Endothelial cell of umbilical vein (primary cell): ENCODE data around the gene CCL13.

Experiments
- EZH2 ChIP-seq: IDR thresholded peaks from 2 replicates; pipeline ENCODE4 v1.6.1; 2012; ENCODE audit warnings: borderline replicate concordance, low read depth, mild to moderate bottlenecking, moderate library complexity, low read length, inconsistent platforms; ENCODE audit not compliant: severe bottlenecking
- GATA2 ChIP-seq: IDR thresholded peaks from 2 replicates; pipeline ENCODE4 v1.7.0; 2011; ENCODE audit warnings: low read depth, mild to moderate bottlenecking, moderate library complexity, mixed read lengths, low read length; ENCODE audit not compliant: insufficient read length, insufficient read depth
- MYC ChIP-seq: IDR thresholded peaks from one replicate; pipeline ENCODE4 v1.6.1; 2011; ENCODE audit warnings: mild to moderate bottlenecking, low read depth, low read length
- POLR2A ChIP-seq: IDR thresholded peaks from 2 replicates; pipeline ENCODE4 v1.6.1; 2012; ENCODE audit warnings: low read depth, mild to moderate bottlenecking, control low read depth, low read length
- POLR2AphosphoS5 ChIP-seq: IDR thresholded peaks from 2 replicates; pipeline ENCODE4 v1.6.1; 2012; ENCODE audit warnings: low read depth, mild to moderate bottlenecking, control low read depth, low read length, moderate library complexity; ENCODE audit not compliant: insufficient read depth
- TF ChIP-seq, protein P1 (sequence below), 2 donors: IDR thresholded peaks; 1 replicate in 1 of 2; 2 replicates in 1 of 2; pipeline ENCODE4 v1.5.1; 2011; ENCODE audit warnings: low read length in 2 of 2, mild to moderate bottlenecking in 2 of 2, moderate library complexity in 2 of 2, control low read depth in 1 of 2, inconsistent platforms in 1 of 2, low read depth in 1 of 2; ENCODE audit not compliant: insufficient read depth in 1 of 2; ENCODE audit errors: extremely low read depth in 1 of 2
- TF ChIP-seq, protein P2 (sequence below): IDR thresholded peaks from 2 replicates; pipeline ENCODE4 v1.6.1; 2011; ENCODE audit not compliant: insufficient read depth, insufficient read length

DNA sequence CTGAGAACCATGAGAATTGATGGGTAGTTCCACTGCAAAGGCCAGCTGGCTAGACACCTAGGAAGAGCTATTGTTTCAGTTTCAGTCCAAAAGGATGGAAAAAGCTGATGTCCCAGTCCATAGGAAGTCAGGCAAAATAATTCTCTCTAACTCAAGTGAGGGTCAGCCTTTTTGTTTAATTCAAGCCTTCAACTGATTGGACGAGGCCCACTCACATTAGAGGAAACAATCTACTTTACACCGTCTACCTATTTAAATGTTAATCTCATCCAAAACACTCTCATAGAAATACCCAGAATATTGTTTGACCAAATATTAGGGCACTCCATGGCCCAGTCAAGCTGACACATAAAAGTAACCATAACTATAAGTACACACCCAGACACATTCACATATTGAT lies 14.4 kb upstream of the CCL13 start:
- TF ChIP-seq, protein P1, sequence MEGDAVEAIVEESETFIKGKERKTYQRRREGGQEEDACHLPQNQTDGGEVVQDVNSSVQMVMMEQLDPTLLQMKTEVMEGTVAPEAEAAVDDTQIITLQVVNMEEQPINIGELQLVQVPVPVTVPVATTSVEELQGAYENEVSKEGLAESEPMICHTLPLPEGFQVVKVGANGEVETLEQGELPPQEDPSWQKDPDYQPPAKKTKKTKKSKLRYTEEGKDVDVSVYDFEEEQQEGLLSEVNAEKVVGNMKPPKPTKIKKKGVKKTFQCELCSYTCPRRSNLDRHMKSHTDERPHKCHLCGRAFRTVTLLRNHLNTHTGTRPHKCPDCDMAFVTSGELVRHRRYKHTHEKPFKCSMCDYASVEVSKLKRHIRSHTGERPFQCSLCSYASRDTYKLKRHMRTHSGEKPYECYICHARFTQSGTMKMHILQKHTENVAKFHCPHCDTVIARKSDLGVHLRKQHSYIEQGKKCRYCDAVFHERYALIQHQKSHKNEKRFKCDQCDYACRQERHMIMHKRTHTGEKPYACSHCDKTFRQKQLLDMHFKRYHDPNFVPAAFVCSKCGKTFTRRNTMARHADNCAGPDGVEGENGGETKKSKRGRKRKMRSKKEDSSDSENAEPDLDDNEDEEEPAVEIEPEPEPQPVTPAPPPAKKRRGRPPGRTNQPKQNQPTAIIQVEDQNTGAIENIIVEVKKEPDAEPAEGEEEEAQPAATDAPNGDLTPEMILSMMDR (IDR thresholded peaks at IDR 0.05; ENCODE audit: extremely low read depth in 1 of 2, insufficient read depth in 1 of 2, low read depth in 1 of 2, low read length in 2 of 2): no peak
- no peak for TF ChIP-seq POLR2AphosphoS5
- TF ChIP-seq POLR2A: no peak
- TF ChIP-seq, protein P2, sequence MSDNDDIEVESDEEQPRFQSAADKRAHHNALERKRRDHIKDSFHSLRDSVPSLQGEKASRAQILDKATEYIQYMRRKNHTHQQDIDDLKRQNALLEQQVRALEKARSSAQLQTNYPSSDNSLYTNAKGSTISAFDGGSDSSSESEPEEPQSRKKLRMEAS: no peak
- no peak for TF ChIP-seq MYC
- TF ChIP-seq EZH2: no peak
- no peak for TF ChIP-seq GATA2
